Stomach smooth muscle (tissue), 2 donors: ENCODE measurements around the gene SLC1A2.

Experiments used
- H3K27ac ChIP-seq: one replicate; pipeline ENCODE4 v1.7.0; 2013; ENCODE audit warnings: mild to moderate bottlenecking, low read length, inconsistent platforms
- H3K27me3 ChIP-seq, 2 donors: one replicate each; pipeline ENCODE4 v1.7.0; 2013; ENCODE audit warnings: low read length in 2 of 2; ENCODE audit not compliant: insufficient read depth in 2 of 2, control insufficient read depth in 1 of 2
- H3K36me3 ChIP-seq, 2 donors: one replicate each; pipeline ENCODE4 v1.7.0; 2013; ENCODE audit warnings: low read length in 2 of 2; ENCODE audit not compliant: control insufficient read depth in 2 of 2, insufficient read depth in 2 of 2
- H3K4me1 ChIP-seq: one replicate; pipeline ENCODE4 v1.7.0; 2013; ENCODE audit warnings: low read length; ENCODE audit not compliant: control insufficient read depth, insufficient read depth
- H3K4me3 ChIP-seq, 2 donors: one replicate each; pipeline ENCODE4 v1.7.0; 2013; ENCODE audit warnings: low read length in 2 of 2
- H3K9ac ChIP-seq, 2 donors: one replicate each; pipeline ENCODE4 v1.7.0; 2013; ENCODE audit warnings: low read length in 2 of 2, mild to moderate bottlenecking in 1 of 2
- H3K9me3 ChIP-seq, 2 donors: one replicate each; pipeline ENCODE4 v1.7.0; 2013; ENCODE audit warnings: low read length in 2 of 2; ENCODE audit not compliant: control insufficient read depth in 2 of 2
- donor health status: healthy.
- donor health status: Pancreatic carcinoma.

Gene SLC1A2

GRCh38 chr11:35250621-35251020 is 168.7 kb downstream of the SLC1A2 start:
- no peak overlapping the region for H3K27ac ChIP-seq
- no peaks in the 10 kb centered on the region for H3K36me3 ChIP-seq
- no peak overlapping the region for H3K9ac ChIP-seq
- no peaks in the 10 kb centered on the region for H3K27me3 ChIP-seq
- peaks cover 17% of the 10 kb centered on the region for H3K4me1 ChIP-seq
- H3K9me3 ChIP-seq: peaks cover 0 to 6% of the 10 kb centered on the region in 2 donors
- no peak overlapping the region for H3K4me3 ChIP-seq

GRCh38 chr11:35250192-35250591 is 169.2 kb downstream of the SLC1A2 start:
- H3K4me1 ChIP-seq: peaks cover 20% of the 10 kb centered on the region
- H3K9ac ChIP-seq: no peak overlapping the region
- H3K9me3 ChIP-seq: peaks cover 0 to 6% of the 10 kb centered on the region in 2 donors
- no peaks in the 10 kb centered on the region for H3K27me3 ChIP-seq
- H3K27ac ChIP-seq: no peak overlapping the region
- H3K4me3 ChIP-seq: no peak overlapping the region
- H3K36me3 ChIP-seq: no peaks in the 10 kb centered on the region

- Histone ChIP-seq H3K27me3 (no peaks in the 10 kb centered on the region), H3K36me3 (no peaks in the 10 kb centered on the region), H3K4me1 (peaks cover 22% of the 10 kb centered on the region), H3K9ac (no peak overlapping the region), H3K4me3 (peak overlapping the region in 1 of 2 donors; percentile 30), H3K27ac (no peak overlapping the region), H3K9me3 (peaks cover 0 to 6% of the 10 kb centered on the region in 2 donors)
These were observed 170.6 kb downstream of the SLC1A2 start for GRCh38 chr11:35248558-35249323.

GRCh38 chr11:35247863-35248262 is 171.5 kb downstream of the SLC1A2 start:
- Histone ChIP-seq H3K9me3 (peaks cover 0 to 6% of the 10 kb centered on the region in 2 donors), H3K27ac (peak overlapping the region; percentile 84), H3K9ac (no peak overlapping the region), H3K27me3 (no peaks in the 10 kb centered on the region), H3K4me3 (no peak overlapping the region), H3K36me3 (no peaks in the 10 kb centered on the region), H3K4me1 (peaks cover 22% of the 10 kb centered on the region)

GRCh38 chr11:35247428-35247827 is 171.9 kb downstream of the SLC1A2 start:
- Histone ChIP-seq H3K9ac (peak overlapping the region; percentile 13 to 34), H3K4me3 (no peak overlapping the region), H3K27ac (peak overlapping the region; percentile 84), H3K9me3 (peaks cover 0 to 6% of the 10 kb centered on the region in 2 donors), H3K4me1 (peaks cover 22% of the 10 kb centered on the region), H3K36me3 (no peaks in the 10 kb centered on the region), H3K27me3 (no peaks in the 10 kb centered on the region)

- H3K9me3 ChIP-seq: peaks cover 0 to 6% of the 10 kb centered on the region in 2 donors
- no peak overlapping the region for H3K4me3 ChIP-seq
- peaks cover 22% of the 10 kb centered on the region for H3K4me1 ChIP-seq
- no peaks in the 10 kb centered on the region for H3K36me3 ChIP-seq
- no peaks in the 10 kb centered on the region for H3K27me3 ChIP-seq
- H3K27ac ChIP-seq: peak overlapping the region; percentile 84
- peak overlapping the region in 1 of 2 donors; percentile 34 for H3K9ac ChIP-seq
These were observed 172.6 kb downstream of the SLC1A2 start for GRCh38 chr11:35246745-35247144.

GRCh38 chr11:35245786-35246185 is 173.6 kb downstream of the SLC1A2 start:
- H3K4me1 ChIP-seq: peaks cover 22% of the 10 kb centered on the region
- H3K36me3 ChIP-seq: no peaks in the 10 kb centered on the region
- H3K4me3 ChIP-seq: peak overlapping the region in 1 of 2 donors; percentile 2
- H3K27ac ChIP-seq: peak overlapping the region; percentile 84
- peak overlapping the region in 1 of 2 donors; percentile 46 for H3K9ac ChIP-seq
- H3K27me3 ChIP-seq: no peaks in the 10 kb centered on the region
- H3K9me3 ChIP-seq: peaks cover 0 to 6% of the 10 kb centered on the region in 2 donors

DNA sequence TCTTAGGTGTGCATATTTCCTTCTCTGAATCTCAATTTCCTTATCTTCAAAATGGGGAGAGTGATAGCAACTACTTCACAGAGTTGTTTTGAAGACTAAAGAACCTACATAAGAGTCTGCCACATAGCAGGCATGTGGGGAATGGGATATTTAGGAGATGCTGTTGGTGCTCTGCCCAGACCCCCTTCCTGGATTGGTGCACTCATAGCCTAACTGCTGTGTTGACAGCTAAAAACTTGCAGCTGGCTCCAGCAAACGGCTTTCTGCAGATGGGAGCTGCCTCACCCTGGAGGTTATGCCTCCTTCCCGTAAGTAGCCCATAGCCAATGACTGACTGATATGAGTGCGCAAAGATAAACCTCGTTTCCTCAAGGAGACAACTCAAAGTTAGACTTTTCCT is 174.3 kb downstream of the SLC1A2 start:
- peaks cover 22% of the 10 kb centered on the region for H3K4me1 ChIP-seq
- H3K27ac ChIP-seq: peak overlapping the region; percentile 24
- peaks cover 0 to 6% of the 10 kb centered on the region in 2 donors for H3K9me3 ChIP-seq
- H3K27me3 ChIP-seq: no peaks in the 10 kb centered on the region
- H3K36me3 ChIP-seq: no peaks in the 10 kb centered on the region
- no peak overlapping the region for H3K9ac ChIP-seq
- no peak overlapping the region for H3K4me3 ChIP-seq

DNA sequence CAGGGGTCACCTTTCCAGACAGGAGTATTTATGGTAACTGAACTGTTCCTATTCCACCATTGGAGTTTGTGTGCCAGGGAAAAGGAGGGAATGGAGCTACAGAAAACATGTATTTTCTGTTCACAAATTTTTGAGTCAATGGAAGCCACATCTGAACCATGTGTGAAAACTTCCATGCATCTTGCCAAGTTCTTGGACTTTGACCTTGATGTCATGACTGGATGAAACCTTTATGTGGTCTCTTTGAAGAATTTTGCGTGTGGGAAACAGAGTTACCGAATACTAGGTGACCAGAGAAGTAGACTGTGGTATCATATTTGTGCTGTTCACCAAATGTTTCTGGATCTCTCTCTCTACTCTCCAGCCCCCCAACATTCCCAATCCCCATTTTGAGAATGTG is 175.6 kb downstream of the SLC1A2 start:
- H3K9ac ChIP-seq: no peak overlapping the region
- H3K36me3 ChIP-seq: no peaks in the 10 kb centered on the region
- H3K27ac ChIP-seq: no peak overlapping the region
- H3K4me1 ChIP-seq: peaks cover 22% of the 10 kb centered on the region
- H3K9me3 ChIP-seq: peaks cover 0 to 6% of the 10 kb centered on the region in 2 donors
- no peak overlapping the region for H3K4me3 ChIP-seq
- no peaks in the 10 kb centered on the region for H3K27me3 ChIP-seq

DNA sequence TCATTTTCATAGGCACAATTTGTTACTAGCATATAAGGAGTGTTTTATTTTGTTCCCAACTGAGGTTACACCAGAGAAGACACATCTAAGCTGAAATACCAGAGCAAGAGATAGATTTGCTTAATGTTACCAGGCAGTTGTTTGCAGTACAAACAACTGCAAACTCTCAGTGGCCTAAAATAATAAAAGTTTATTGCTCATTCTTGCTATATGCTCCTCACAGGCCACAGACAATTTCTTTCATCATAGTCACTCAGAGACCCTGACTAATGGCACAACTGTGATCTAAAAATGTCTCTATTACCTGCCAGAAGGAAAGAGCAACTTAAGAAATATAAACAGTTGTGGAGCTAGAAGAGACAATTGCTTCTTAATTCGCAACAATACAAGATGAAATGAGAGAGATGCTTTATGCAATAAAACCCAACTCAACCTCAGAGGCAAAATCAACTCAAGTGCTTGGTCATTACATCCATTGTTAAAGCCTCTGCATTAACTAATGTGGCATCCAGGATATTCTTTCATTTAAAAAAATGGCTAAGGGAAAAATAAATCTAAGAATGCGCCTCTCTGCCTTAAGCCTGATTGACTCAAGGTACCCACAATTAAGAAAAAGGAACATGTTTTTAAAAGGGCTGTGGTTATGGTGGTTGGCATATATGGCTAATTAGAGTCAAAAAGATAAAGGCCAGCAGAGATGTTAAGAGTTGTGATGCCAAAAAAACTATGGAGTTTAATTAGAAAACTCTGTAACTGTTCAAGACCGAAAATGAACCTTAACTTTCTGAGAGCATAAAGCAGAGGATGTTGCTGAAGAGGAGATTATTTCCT is 176.7 kb downstream of the SLC1A2 start:
- no peak overlapping the region for H3K27ac ChIP-seq

More for the DNA sequence above, 176.7 kb downstream of the SLC1A2 start:
- Histone ChIP-seq H3K27me3 (no peaks in the 10 kb centered on the region), H3K36me3 (no peaks in the 10 kb centered on the region), H3K9me3 (no peaks in the 10 kb centered on the region), H3K4me1 (peaks cover 22% of the 10 kb centered on the region), H3K9ac (no peak overlapping the region), H3K4me3 (no peak overlapping the region)
